CD4-positive, alpha-beta memory T cell (primary cell): ENCODE measurements around the gene ABCB4. TPM values are rescaled to one million over a fixed set of nuclear protein-coding genes. Genes with fewer than 3 reads are reported as not detected.

ENCODE experiments used
- CTCF ChIA-PET: fragments of 350-600 bp; sonication (Branson Sonifier 250); formaldehyde crosslinking; loops from one replicate; lab custom pipeline; 2021; ENCODE audit warnings: inconsistent platforms; ENCODE audit not compliant: partially characterized antibody; lab: Charles Lee
- POLR2A ChIA-PET: fragments of 350-600 bp; sonication (Branson Sonifier 250); formaldehyde crosslinking; loops from one replicate; lab custom pipeline; 2021; ENCODE audit not compliant: partially characterized antibody; lab: Charles Lee
- DNase-seq, 5 donors: peaks; one replicate each; pipeline versions ENCODE4 v3.0.0 to v3.0.0-alpha.2; 2020 to 2022; ENCODE audit warnings: mixed read lengths in 1 of 5
- H3K27ac ChIP-seq: one replicate; pipeline ENCODE4 v1.7.0; 2013; ENCODE audit warnings: low read depth, low read length
- H3K27me3 ChIP-seq: 2 replicates; pipeline ENCODE4 v1.7.0; 2013; ENCODE audit warnings: mild to moderate bottlenecking, low read length, moderate library complexity; ENCODE audit not compliant: insufficient read depth
- H3K36me3 ChIP-seq: 2 replicates; pipeline ENCODE4 v1.7.0; 2013; ENCODE audit warnings: mild to moderate bottlenecking, low read length, moderate library complexity; ENCODE audit not compliant: insufficient read depth
- H3K4me1 ChIP-seq: 2 replicates; pipeline ENCODE4 v1.7.0; 2013; ENCODE audit warnings: mild to moderate bottlenecking, low read length, moderate library complexity; ENCODE audit not compliant: insufficient read depth
- H3K4me3 ChIP-seq, 2 donors: one replicate each; pipeline ENCODE4 v1.7.0; 2013; ENCODE audit warnings: low read length in 2 of 2, mild to moderate bottlenecking in 1 of 2
- H3K9me3 ChIP-seq, 2 donors: one replicate each; pipeline ENCODE4 v1.7.0; 2013; ENCODE audit warnings: low read length in 2 of 2, control low read depth in 1 of 2; ENCODE audit not compliant: control insufficient read depth in 1 of 2
- H3K27ac Mint-ChIP-seq, 7 donors: one replicate each; pipeline ENCODE4 v1.8.0; 2020 to 2021; ENCODE audit warnings: mixed read lengths in 7 of 7, mild to moderate bottlenecking in 6 of 7, inconsistent platforms in 3 of 7, moderate library complexity in 3 of 7
- H3K27me3 Mint-ChIP-seq, 2 donors: one replicate each; pipeline ENCODE4 v1.8.0; 2020 to 2021; ENCODE audit warnings: mixed read lengths in 2 of 2
- H3K36me3 Mint-ChIP-seq, 2 donors: one replicate each; pipeline ENCODE4 v1.8.0; 2020 to 2021; ENCODE audit warnings: mixed read lengths in 2 of 2, inconsistent platforms in 1 of 2, mild to moderate bottlenecking in 1 of 2
- H3K4me1 Mint-ChIP-seq, 4 donors: one replicate each; pipeline ENCODE4 v1.8.0; 2020 to 2021; ENCODE audit warnings: mixed read lengths in 4 of 4, mild to moderate bottlenecking in 1 of 4
- H3K4me3 Mint-ChIP-seq, 8 donors: one replicate each; pipeline ENCODE4 v1.8.0; 2020 to 2021; ENCODE audit warnings: mixed read lengths in 8 of 8, mild to moderate bottlenecking in 7 of 8, moderate library complexity in 6 of 8, inconsistent platforms in 3 of 8
- H3K9me3 Mint-ChIP-seq, 8 donors: one replicate each; pipeline ENCODE4 v1.8.0; 2020 to 2021; ENCODE audit warnings: mixed read lengths in 8 of 8, mild to moderate bottlenecking in 5 of 8, inconsistent platforms in 3 of 8, moderate library complexity in 1 of 8
- intact Hi-C: fragments of 100-400 bp; cut with micrococcal nuclease; formaldehyde crosslinking; loops from one replicate; pipeline ENCODE4 v1.15.1; 2023
- polyA plus RNA-seq, 2 donors: library from polyadenylated mRNA; unstranded; fragments of 300-500 nt; fragmentation: Illumina TruSeq; gene quantifications; one replicate each; pipeline ENCODE4 v1.2.3, GENCODE V29; 2021
- total RNA-seq, 2 experiments: library from RNA; stranded (reverse); gene quantifications; one replicate each; pipeline ENCODE4 v1.2.3, GENCODE V29; 2021

The ABCB4 gene
- total and polyA plus RNA-seq, 4 experiments from 2014 or later, result 0.11 TPM; not detected in 3

- no peak for DNase-seq
- no peaks in the 10 kb centered on the region for H3K36me3 ChIP-seq
- CTCF ChIA-PET, result interaction anchor here (1.1 kb wide), 1 partner anchor 49 kb away, joined by 3 read pairs; no protein-coding TSS in a partner anchor
- Mint-ChIP-seq H3K4me1 (no peaks in the 10 kb centered on the region), H3K9me3 (no peaks in the 10 kb centered on the region), H3K27me3 (no peaks in the 10 kb centered on the region), H3K36me3 (peaks cover 24 to 25% of the 10 kb centered on the region in 2 donors), H3K4me3 (no peak overlapping the region), H3K27ac (no peak overlapping the region)
- no peaks in the 10 kb centered on the region for H3K4me1 ChIP-seq
- H3K4me3 ChIP-seq, result no peak overlapping the region
- H3K27me3 ChIP-seq, result no peaks in the 10 kb centered on the region
- H3K9me3 ChIP-seq, result no peaks in the 10 kb centered on the region
- POLR2A ChIA-PET, result no interaction called here
- no peak overlapping the region for H3K27ac ChIP-seq
- intact Hi-C loops, result no loop called here
These were observed 114.2 kb downstream of the ABCB4 start for GRCh38 chr7:87361320-87361719.

GRCh38 chr7:87359366-87359765 is 116.1 kb downstream of the ABCB4 start:
- no peak for DNase-seq
- Histone ChIP-seq H3K36me3 (peaks cover under 1% of the 10 kb centered on the region), H3K4me3 (no peak overlapping the region), H3K4me1 (no peaks in the 10 kb centered on the region), H3K27me3 (no peaks in the 10 kb centered on the region), H3K9me3 (peaks cover 0 to 2% of the 10 kb centered on the region in 2 donors), H3K27ac (no peak overlapping the region)
- peaks cover 35 to 44% of the 10 kb centered on the region in 2 donors for H3K36me3 Mint-ChIP-seq
- ChIA-PET CTCF (interaction anchor here (0.8 kb wide), 1 partner anchor 57 kb away, joined by 3 read pairs; no protein-coding TSS in a partner anchor), POLR2A (no interaction called here)
- no peaks in the 10 kb centered on the region for H3K27me3 Mint-ChIP-seq
- intact Hi-C loops, result no loop called here
- no peaks in the 10 kb centered on the region for H3K4me1 Mint-ChIP-seq
- no peak overlapping the region for H3K27ac Mint-ChIP-seq
- no peak overlapping the region for H3K4me3 Mint-ChIP-seq
- H3K9me3 Mint-ChIP-seq, result peaks cover 0 to 7% (median 1%) of the 10 kb centered on the region in 8 donors

- no peak overlapping the region for H3K4me3 Mint-ChIP-seq
- H3K27me3 Mint-ChIP-seq, result no peaks in the 10 kb centered on the region
- no peaks in the 10 kb centered on the region for H3K27me3 ChIP-seq
- no peak for DNase-seq
- H3K9me3 ChIP-seq, result peaks cover 0 to 5% of the 10 kb centered on the region in 2 donors
- H3K27ac Mint-ChIP-seq, result no peak overlapping the region
- H3K4me3 ChIP-seq, result no peak overlapping the region
- H3K36me3 ChIP-seq, result peaks cover 6% of the 10 kb centered on the region
- H3K36me3 Mint-ChIP-seq, result peaks cover 48 to 69% of the 10 kb centered on the region in 2 donors
- ChIA-PET POLR2A (no interaction called here), CTCF (interaction anchor here (1.3 kb wide), 1 partner anchor 37 kb away, joined by 4 read pairs; no protein-coding TSS in a partner anchor)
- no peaks in the 10 kb centered on the region for H3K4me1 ChIP-seq
- no peaks in the 10 kb centered on the region for H3K4me1 Mint-ChIP-seq
- intact Hi-C loops, result no loop called here
- peaks cover 0 to 10% (median 3%) of the 10 kb centered on the region in 8 donors for H3K9me3 Mint-ChIP-seq
- H3K27ac ChIP-seq, result no peak overlapping the region
These were observed 119.0 kb downstream of the ABCB4 start for GRCh38 chr7:87356448-87356847.

GRCh38 chr7:87354749-87355148 is 120.7 kb downstream of the ABCB4 start:
- Mint-ChIP-seq H3K4me3 (no peak overlapping the region), H3K27ac (no peak overlapping the region), H3K27me3 (no peaks in the 10 kb centered on the region), H3K9me3 (peaks cover 0 to 10% (median 3%) of the 10 kb centered on the region in 8 donors), H3K36me3 (peaks cover 53 to 77% of the 10 kb centered on the region in 2 donors), H3K4me1 (no peaks in the 10 kb centered on the region)
- H3K27me3 ChIP-seq, result no peaks in the 10 kb centered on the region
- POLR2A ChIA-PET, result no interaction called here
- H3K9me3 ChIP-seq, result peaks cover 0 to 5% of the 10 kb centered on the region in 2 donors
- H3K4me3 ChIP-seq, result no peak overlapping the region
- H3K4me1 ChIP-seq, result no peaks in the 10 kb centered on the region
- H3K27ac ChIP-seq, result no peak overlapping the region
- CTCF ChIA-PET, result no interaction called here
- intact Hi-C loops, result no loop called here
- no peak for DNase-seq
- peaks cover 15% of the 10 kb centered on the region for H3K36me3 ChIP-seq

Other genes with a start within 250 kb of the ABCB4 start
- gene CROT, start 130.0 kb downstream of the ABCB4 start, total RNA-seq, result 10 to 100 TPM; 17.8 to 19.0 TPM
- 10 to 100 TPM; 12.1 to 13.1 TPM for gene CROT, start 130.0 kb downstream of the ABCB4 start, polyA plus RNA-seq
- 10 to 100 TPM; 24.8 to 27.1 TPM for gene ABCB1, start 125.2 kb upstream of the ABCB4 start, total RNA-seq
- gene ABCB1, start 125.2 kb upstream of the ABCB4 start, polyA plus RNA-seq, result 10 to 100 TPM; 15.4 to 22.0 TPM
- under 1 TPM in 1 of 2 experiments, not detected in 1; 0.52 TPM for gene RUNDC3B, start 152.7 kb upstream of the ABCB4 start, total RNA-seq
- 1 to 10 TPM in 1 of 2 donors, under 1 TPM in 1; 0.40 to 1.2 TPM for gene RUNDC3B, start 152.7 kb upstream of the ABCB4 start, polyA plus RNA-seq